ENCODE results near the gene TF.

GRCh38 chr3:133827684-133828083 is 81.5 kb downstream of the TF start:
- no peak for TF ChIP-seq MYNN (tag by site-specific recombination; IDR thresholded peaks at IDR 0.05; ENCODE audit: borderline replicate concordance)
- no peak for TF ChIP-seq ZSCAN18 (tag by site-specific recombination; IDR thresholded peaks at IDR 0.05)
- TF ChIP-seq CTCF (tag by site-specific recombination; IDR thresholded peaks at IDR 0.05) = no peak
- no peak for TF ChIP-seq ZFP3 (tag by site-specific recombination; IDR thresholded peaks at IDR 0.05; ENCODE audit: low read depth)
- TF ChIP-seq HIC1 (tag by site-specific recombination; IDR thresholded peaks at IDR 0.05) = no peak
- TF ChIP-seq ZNF701 (tag by site-specific recombination; IDR thresholded peaks at IDR 0.05) = no peak

Measured in HEK293 (cell line).